ENCODE measurements around the gene TMEM45B. TPM values are rescaled to one million over a fixed set of nuclear protein-coding genes. Genes with fewer than 3 reads are reported as not detected.
"Not testable (repeated sequence)": the region's sequence is repeated elsewhere in the genome, so short reads cannot be mapped to it uniquely, and the experiment has no call there.

The TMEM45B gene
- polyA plus RNA-seq, 1 donor from 2014 or later: not detected

DNA sequence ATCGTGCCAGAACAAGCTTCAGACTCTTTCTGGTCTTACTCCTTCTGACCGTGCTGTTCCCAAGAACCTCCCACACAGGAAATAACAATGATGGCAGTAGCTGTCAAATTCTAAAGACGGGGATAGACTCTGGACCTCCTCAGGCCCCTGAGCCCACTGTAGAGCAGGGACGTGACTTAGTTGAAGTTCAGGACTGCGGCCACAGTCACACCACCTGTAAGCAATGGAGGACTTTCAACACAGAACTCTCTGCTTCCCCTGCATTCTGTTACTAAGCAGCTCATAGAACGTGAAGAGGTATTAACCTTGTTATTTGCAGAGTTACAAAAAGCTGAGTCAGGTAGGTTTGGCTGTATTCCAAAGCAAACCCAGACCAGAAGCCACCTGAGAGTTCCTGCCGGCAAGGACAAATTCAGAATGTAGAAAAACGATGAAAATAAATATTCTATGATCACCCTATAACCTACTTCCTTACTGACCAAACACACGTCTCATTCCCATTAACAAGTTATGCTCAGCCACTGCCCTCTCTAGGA is 12.7 kb downstream of the TMEM45B start:
- Histone ChIP-seq H3F3A (ENCODE audit: insufficient read depth, low read length, poor library complexity, severe bottlenecking) (no peaks in the 10 kb centered on the region), H3K27ac (ENCODE audit: low read length) (no peak overlapping the region), H3K4me3 (ENCODE audit: low read length) (no peak overlapping the region), H2AFZ (ENCODE audit: low read depth, low read length) (no peak overlapping the region), H3K4me2 (ENCODE audit: low read length) (no peak overlapping the region), H4K20me1 (ENCODE audit: insufficient read depth) (no peaks in the 10 kb centered on the region), H3K79me2 (replicated peaks; ENCODE audit: insufficient read depth, low read length) (no peaks in the 10 kb centered on the region), H3K9me3 (ENCODE audit: low read length) (no peaks in the 10 kb centered on the region), H3K36me3 (ENCODE audit: insufficient read depth, low read length) (no peaks in the 10 kb centered on the region), H3K9ac (ENCODE audit: low read length) (no peak overlapping the region), H3K27me3 (ENCODE audit: insufficient read depth, low read depth, low read length) (no peaks in the 10 kb centered on the region), H3K9me2 (ENCODE audit: insufficient read depth, low read length) (no peaks in the 10 kb centered on the region)
- TF ChIP-seq MXI1 (conservative IDR thresholded peaks at IDR 0.05; ENCODE audit: poor library complexity, severe bottlenecking) (no peak), EZH2 (IDR thresholded peaks at IDR 0.05; ENCODE audit: borderline replicate concordance, insufficient read depth, low read length, poor library complexity, severe bottlenecking) (no peak)

GRCh38 chr11:129829497-129829896 is 13.8 kb downstream of the TMEM45B start:
- H3K27me3 ChIP-seq (ENCODE audit: insufficient read depth, low read depth, low read length); H3K9ac ChIP-seq (ENCODE audit: low read length); H3K9me3 ChIP-seq (ENCODE audit: low read length); H4K20me1 ChIP-seq (ENCODE audit: insufficient read depth); H3K4me3 ChIP-seq (ENCODE audit: low read length); H3F3A ChIP-seq (ENCODE audit: insufficient read depth, low read length, poor library complexity, severe bottlenecking); H3K36me3 ChIP-seq (ENCODE audit: insufficient read depth, low read length); H3K9me2 ChIP-seq (ENCODE audit: insufficient read depth, low read length); H3K4me2 ChIP-seq (ENCODE audit: low read length); H3K79me2 ChIP-seq (replicated peaks; ENCODE audit: insufficient read depth, low read length); H2AFZ ChIP-seq (ENCODE audit: low read depth, low read length); H3K27ac ChIP-seq (ENCODE audit: low read length): not testable (repeated sequence)

DNA sequence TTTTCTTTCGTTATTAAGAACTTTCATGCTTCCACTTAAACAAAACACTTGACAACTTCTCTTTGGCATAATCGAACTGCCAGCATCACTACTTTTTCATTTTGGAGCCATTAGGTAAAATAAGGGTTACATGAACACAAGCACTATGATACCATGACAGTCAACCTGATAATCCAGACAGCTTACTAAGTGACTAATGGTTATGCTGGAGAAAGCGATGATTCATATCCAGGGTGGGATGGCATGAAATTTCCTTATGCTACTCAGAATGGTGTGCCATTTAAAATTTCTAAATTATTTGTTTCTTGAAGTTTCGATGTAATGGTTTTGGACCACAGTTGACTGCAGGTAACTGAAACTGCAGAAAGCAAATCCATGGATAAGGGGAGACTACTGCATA is 15.6 kb downstream of the TMEM45B start:
- H3K9me2 ChIP-seq (ENCODE audit: insufficient read depth, low read length); H3K36me3 ChIP-seq (ENCODE audit: insufficient read depth, low read length); H3K9ac ChIP-seq (ENCODE audit: low read length); H2AFZ ChIP-seq (ENCODE audit: low read depth, low read length); H3K4me3 ChIP-seq (ENCODE audit: low read length); H3K27me3 ChIP-seq (ENCODE audit: insufficient read depth, low read depth, low read length); H4K20me1 ChIP-seq (ENCODE audit: insufficient read depth); H3K4me2 ChIP-seq (ENCODE audit: low read length); H3K79me2 ChIP-seq (replicated peaks; ENCODE audit: insufficient read depth, low read length); H3K9me3 ChIP-seq (ENCODE audit: low read length); H3K27ac ChIP-seq (ENCODE audit: low read length); H3F3A ChIP-seq (ENCODE audit: insufficient read depth, low read length, poor library complexity, severe bottlenecking): not testable (repeated sequence)

DNA sequence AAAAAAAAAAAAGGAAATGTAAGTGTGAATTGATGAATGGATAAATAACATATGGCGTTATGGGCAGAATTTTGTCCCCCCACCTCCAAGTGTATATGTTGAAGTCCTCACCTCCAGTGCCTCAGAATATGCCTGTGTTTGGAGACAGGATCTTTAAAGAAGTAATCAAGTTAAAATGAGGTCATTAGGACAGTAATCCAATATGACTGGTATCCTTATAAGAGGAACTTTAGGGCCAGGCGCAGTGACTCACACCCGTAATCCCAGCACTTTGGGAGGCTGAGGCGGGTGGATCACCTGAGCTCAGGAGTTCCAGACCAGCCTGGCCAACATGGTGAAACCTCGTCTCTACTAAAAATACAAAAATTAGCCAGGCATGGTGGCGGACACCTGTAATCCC is 17.6 kb downstream of the TMEM45B start:
- H3K27ac ChIP-seq (ENCODE audit: low read length); H3K9me3 ChIP-seq (ENCODE audit: low read length); H3K79me2 ChIP-seq (replicated peaks; ENCODE audit: insufficient read depth, low read length); H3K4me2 ChIP-seq (ENCODE audit: low read length); H3F3A ChIP-seq (ENCODE audit: insufficient read depth, low read length, poor library complexity, severe bottlenecking); H3K27me3 ChIP-seq (ENCODE audit: insufficient read depth, low read depth, low read length); H3K4me3 ChIP-seq (ENCODE audit: low read length); H2AFZ ChIP-seq (ENCODE audit: low read depth, low read length); H3K36me3 ChIP-seq (ENCODE audit: insufficient read depth, low read length); H3K9me2 ChIP-seq (ENCODE audit: insufficient read depth, low read length); H4K20me1 ChIP-seq (ENCODE audit: insufficient read depth); H3K9ac ChIP-seq (ENCODE audit: low read length): not testable (repeated sequence)

DNA sequence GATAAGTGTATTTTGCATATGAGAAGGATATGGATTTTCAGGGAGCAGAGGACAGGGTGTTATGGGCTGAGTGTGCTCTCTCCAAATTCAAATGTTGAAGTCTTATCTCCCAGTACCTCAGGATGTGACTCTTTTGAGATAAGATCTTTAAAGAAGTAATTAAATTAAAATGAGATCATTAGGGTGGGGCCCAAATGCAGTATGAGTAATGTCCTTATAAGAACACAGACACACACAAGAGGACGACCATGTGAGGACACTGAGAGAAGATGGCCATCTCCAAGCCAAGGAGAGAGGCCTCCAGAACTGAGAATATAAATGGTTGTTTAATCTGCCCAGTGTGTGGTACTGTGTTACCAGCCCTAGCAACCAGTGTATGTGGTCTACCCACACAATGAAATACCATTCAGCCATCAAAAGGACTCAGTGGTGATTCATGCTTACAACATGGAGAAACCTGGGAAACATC is 20.8 kb downstream of the TMEM45B start:
- H3K9me3 ChIP-seq (ENCODE audit: low read length); H3K36me3 ChIP-seq (ENCODE audit: insufficient read depth, low read length); H4K20me1 ChIP-seq (ENCODE audit: insufficient read depth): not testable (repeated sequence)

More for the DNA sequence above, 20.8 kb downstream of the TMEM45B start:
- H2AFZ ChIP-seq (ENCODE audit: low read depth, low read length); H3K4me2 ChIP-seq (ENCODE audit: low read length); H3K27ac ChIP-seq (ENCODE audit: low read length); H3K27me3 ChIP-seq (ENCODE audit: insufficient read depth, low read depth, low read length); H3K9ac ChIP-seq (ENCODE audit: low read length); H3K9me2 ChIP-seq (ENCODE audit: insufficient read depth, low read length); H3K4me3 ChIP-seq (ENCODE audit: low read length); H3F3A ChIP-seq (ENCODE audit: insufficient read depth, low read length, poor library complexity, severe bottlenecking); H3K79me2 ChIP-seq (replicated peaks; ENCODE audit: insufficient read depth, low read length): not testable (repeated sequence)
